ENCODE results near the gene DHRS9. TPM values are rescaled to one million over a fixed set of nuclear protein-coding genes. Genes with fewer than 3 reads are reported as not detected.
A peak's percentile ranks its signal among the peaks of the same experiment; 100 is the strongest.

The DHRS9 gene
- polyA plus RNA-seq, 2 of the 4 experiments (the other 2 are of a cell fraction) = 0.19 to 0.25 TPM

DNA sequence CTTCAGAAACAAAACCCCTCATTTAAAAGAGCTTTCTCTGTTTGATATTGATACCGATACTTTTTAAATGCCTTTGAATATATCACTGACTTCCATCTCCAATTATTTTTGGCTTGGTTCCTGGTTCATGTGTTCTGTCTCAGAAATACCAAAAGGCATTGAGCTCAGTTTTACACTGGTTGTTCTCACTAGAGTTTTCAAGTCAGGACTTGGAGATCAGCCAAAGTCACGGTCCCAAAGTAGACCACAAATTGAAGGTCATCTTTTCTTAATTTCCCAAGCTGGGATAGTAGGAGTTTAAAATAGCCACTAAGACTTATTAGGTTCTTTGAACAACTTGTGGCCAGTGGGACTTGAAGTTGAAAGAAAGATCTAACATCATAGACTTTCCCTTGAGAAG lies 24.2 kb downstream of the DHRS9 start (continued):
- TF ChIP-seq BHLHE40 (IDR thresholded peaks at IDR 0.05; ENCODE audit: low read depth, low read length) (no peak), HOXB13 (CRISPR knock-in tag; IDR thresholded peaks at IDR 0.05; ENCODE audit: low read depth) (no peak), ZFP36 (IDR thresholded peaks at IDR 0.05; ENCODE audit: borderline replicate concordance, partially characterized antibody) (no peak), CHD2 (IDR thresholded peaks at IDR 0.05; ENCODE audit: low read length, partially characterized antibody) (no peak), EP300 (IDR thresholded peaks at IDR 0.05) (no peak), PBX3 (IDR thresholded peaks at IDR 0.05) (no peak)

DNA sequence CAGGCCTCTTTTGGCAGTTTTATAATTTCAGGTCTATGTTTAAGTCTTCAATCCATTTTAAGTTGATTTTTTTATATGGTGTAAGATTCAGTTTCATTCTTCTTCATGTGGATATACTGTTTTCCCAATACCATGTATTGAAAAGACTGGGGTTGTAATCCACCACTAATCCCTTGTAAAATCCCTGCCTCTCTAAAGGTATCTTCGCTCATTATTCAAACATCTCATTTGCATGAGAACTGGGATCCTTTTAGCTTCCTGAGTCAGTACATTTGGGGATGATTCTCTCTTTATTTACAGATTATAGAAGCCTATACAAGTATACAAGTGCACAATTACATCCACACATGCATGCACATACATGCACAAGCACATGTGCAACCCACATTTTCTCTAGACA lies 25.3 kb downstream of the DHRS9 start:
- ChIA-PET POLR2A (no interaction called here), CTCF (interaction anchor here (5.0 kb wide), 1 partner anchor 14 kb away, joined by 40 read pairs; no protein-coding TSS in a partner anchor)
- ATAC-seq (no peak), DNase-seq (ENCODE audit: low read depth in 1 of 2, low spot score in 1 of 2) (no peak), FAIRE-seq (no peak)
- peak overlapping the region; percentile 37 to 38; a peak in 1 of 6 replicates for H3K27ac ChIP-seq
- WGBS (ENCODE audit: missing lambda C conversion rate) = 85% methylated on average over 1 of the region's 1 CpG
- H3K9me3 ChIP-seq = no peaks in the 10 kb centered on the region
- no peak for TF ChIP-seq EP300 (IDR thresholded peaks at IDR 0.05)
- TF ChIP-seq JUN (IDR thresholded peaks at IDR 0.05) = no peak
- no peak for TF ChIP-seq MAX (IDR thresholded peaks at IDR 0.05)
- no peak for TF ChIP-seq GATA3 (IDR thresholded peaks at IDR 0.05; ENCODE audit: borderline replicate concordance)
- no peak for TF ChIP-seq ZNF302 (CRISPR knock-in tag; IDR thresholded peaks at IDR 0.05)
- no peak for TF ChIP-seq SREBF2 (IDR thresholded peaks at IDR 0.05)
- no peak for TF ChIP-seq ESRRA (IDR thresholded peaks at IDR 0.05; ENCODE audit: borderline replicate concordance, low read length)
- no peak for TF ChIP-seq NPAS2 (CRISPR knock-in tag; IDR thresholded peaks at IDR 0.05; ENCODE audit: borderline replicate concordance)
- no peak for TF ChIP-seq PHF8 (IDR thresholded peaks at IDR 0.05; ENCODE audit: borderline replicate concordance, low read depth)
- TF ChIP-seq FOSB (CRISPR knock-in tag; IDR thresholded peaks at IDR 0.05) = no peak
- TF ChIP-seq CEBPB (IDR thresholded peaks at IDR 0.05) = no peak
- TF ChIP-seq ZC3H11A (IDR thresholded peaks at IDR 0.05) = no peak
- TF ChIP-seq FOSL2 (IDR thresholded peaks at IDR 0.05) = no peak
- TF ChIP-seq FOSL2 (CRISPR knock-in tag; IDR thresholded peaks at IDR 0.05) = no peak
- TF ChIP-seq HEYL (CRISPR knock-in tag; IDR thresholded peaks at IDR 0.05) = no peak
- TF ChIP-seq EHMT2 (IDR thresholded peaks at IDR 0.05; ENCODE audit: low read depth) = no peak
- no peak overlapping the region; the same call in 2 of the 3 replicates for H3K4me2 ChIP-seq
- peaks cover 31% of the 10 kb centered on the region for H3K4me1 ChIP-seq
- H3K4me3 ChIP-seq = no peak overlapping the region

GRCh38 chr2:169095621-169096105 lies 26.3 kb downstream of the DHRS9 start:
- Histone ChIP-seq H3K4me3 (no peak overlapping the region), H3K4me1 (peaks cover 31% of the 10 kb centered on the region), H3K9me3 (no peaks in the 10 kb centered on the region), H3K4me2 (peak overlapping the region; percentile 60), H3K27ac (peak overlapping the region; percentile 37 to 54; a peak in 5 of 6 replicates)
- FAIRE-seq = no peak
- whole genome bisulfite sequencing (ENCODE audit: missing lambda C conversion rate) = 28% methylated on average over 5 of the region's 5 CpGs
- DNase-seq (ENCODE audit: low read depth in 1 of 2, low spot score in 1 of 2) = peak in 1 of 2 experiments; percentile 30
- ChIA-PET CTCF (interaction anchor here (0.8 to 5.0 kb wide), 6 partner anchors 13 to 181 kb away, joined by 3 to 40 read pairs (median 3); no protein-coding TSS in a partner anchor), POLR2A (no interaction called here)
- TF ChIP-seq FOSL2 (IDR thresholded peaks at IDR 0.05) (peak; percentile 44; the same call in 1 of the 2 replicates), FOSL2 (CRISPR knock-in tag; IDR thresholded peaks at IDR 0.05) (no peak), JUNB (IDR thresholded peaks at IDR 0.05) (peak; percentile 24; the same call in 1 of the 2 replicates), CEBPB (IDR thresholded peaks at IDR 0.05) (no peak)
- peak; percentile 72 to 80; a peak in 5 of 6 replicates for ATAC-seq

GRCh38 chr2:169104848-169105247 lies 35.5 kb downstream of the DHRS9 start:
- FAIRE-seq (no peak), DNase-seq (ENCODE audit: low read depth in 1 of 2, low spot score in 1 of 2) (no peak), ATAC-seq (no peak)
- ChIA-PET CTCF (interaction anchor here (0.8 kb wide), 1 partner anchor 27 kb away, joined by 3 read pairs; no protein-coding TSS in a partner anchor), POLR2A (no interaction called here)
- Histone ChIP-seq H3K4me3 (no peak overlapping the region), H3K9me3 (no peaks in the 10 kb centered on the region), H3K4me1 (no peaks in the 10 kb centered on the region), H3K4me2 (no peak overlapping the region), H3K27ac (no peak overlapping the region)
- 22% methylated on average over 1 of the region's 1 CpG for WGBS (ENCODE audit: missing lambda C conversion rate)
- TF ChIP-seq ZSCAN20 (CRISPR knock-in tag; IDR thresholded peaks at IDR 0.05) = no peak
- no peak for TF ChIP-seq CHD2 (IDR thresholded peaks at IDR 0.05; ENCODE audit: low read length, partially characterized antibody)
- no peak for TF ChIP-seq HOXB13 (CRISPR knock-in tag; IDR thresholded peaks at IDR 0.05; ENCODE audit: low read depth)
- TF ChIP-seq MAFK (IDR thresholded peaks at IDR 0.05; ENCODE audit: partially characterized antibody) = no peak
- no peak for TF ChIP-seq GATA3 (IDR thresholded peaks at IDR 0.05; ENCODE audit: borderline replicate concordance)
- TF ChIP-seq JUN (IDR thresholded peaks at IDR 0.05) = no peak
- TF ChIP-seq ATOH8 (CRISPR knock-in tag; IDR thresholded peaks at IDR 0.05; ENCODE audit: low read depth) = no peak
